ENCODE measurements around the gene CALML3. TPM values are rescaled to one million over a fixed set of nuclear protein-coding genes. Genes with fewer than 3 reads are reported as not detected.

CALML3 gene
- total RNA-seq, 2 experiments from 2014 or later, result not detected

DNA sequence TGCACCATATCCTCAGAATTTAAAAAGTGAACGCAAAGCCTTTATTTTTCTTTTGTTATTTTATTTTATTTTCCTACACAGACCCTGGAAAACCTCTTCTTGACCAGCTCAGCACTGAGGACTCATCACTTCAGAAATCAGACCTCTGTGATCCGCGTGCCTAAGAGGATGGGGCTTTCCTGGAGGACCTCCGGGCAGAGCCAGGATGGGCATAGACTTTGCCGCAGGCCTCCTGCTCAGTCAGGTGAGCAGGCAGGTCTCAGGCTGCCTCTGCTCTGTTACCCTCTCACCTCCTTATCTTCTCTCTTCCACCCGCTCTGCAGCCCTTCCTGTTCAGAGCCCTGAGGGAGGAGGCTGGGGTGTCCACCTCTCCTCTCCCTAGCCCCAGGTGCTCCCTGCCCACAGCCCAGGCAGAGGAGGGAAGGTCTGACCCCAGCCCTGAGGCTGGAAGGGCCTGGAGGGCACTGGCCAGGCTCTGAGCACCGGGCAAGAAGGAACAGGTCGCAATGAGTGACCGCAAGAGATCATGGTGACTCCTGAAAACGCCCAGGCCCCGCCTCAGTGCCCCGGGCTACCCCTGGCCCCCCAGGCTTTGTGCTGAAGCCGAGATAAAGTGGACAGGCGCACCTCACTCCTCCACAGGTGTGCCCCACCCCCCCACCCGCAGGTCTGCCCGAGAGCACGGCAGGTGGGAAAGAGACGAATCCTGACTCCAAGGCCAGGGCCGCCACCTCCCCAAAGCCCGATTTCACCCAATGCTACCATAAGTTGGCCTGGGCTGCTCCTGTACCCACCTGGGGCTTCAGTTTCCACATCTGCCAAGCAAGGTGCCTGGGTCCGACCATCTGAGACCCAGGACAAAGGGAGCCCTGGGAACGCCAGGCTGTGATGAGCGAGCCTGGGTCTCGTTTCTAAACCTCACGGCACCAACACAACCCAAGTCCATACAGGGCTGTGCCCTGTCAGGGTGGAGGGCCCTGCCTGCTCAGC lies 28.2 kb upstream of the CALML3 start:
- no peaks in the 10 kb centered on the region for H4K20me1 ChIP-seq (ENCODE audit: insufficient read depth, low read length)
- BruUV-seq (replicated peaks), result no TSS peak
- no peaks in the 10 kb centered on the region for H3K9me2 ChIP-seq (ENCODE audit: insufficient read depth, low read length)
- no peaks in the 10 kb centered on the region for H3K4me1 ChIP-seq (ENCODE audit: insufficient read depth, low read length, poor library complexity, severe bottlenecking)
- no peaks in the 10 kb centered on the region for H3K9me3 ChIP-seq (ENCODE audit: low read length)
- H3K27ac ChIP-seq (ENCODE audit: low read depth, low read length, poor library complexity, severe bottlenecking), result no peak overlapping the region
- ChIA-PET POLR2A (no interaction called here), CTCF (ENCODE audit: unreplicated experiment) (no interaction called here)
- no peaks in the 10 kb centered on the region for H3K36me3 ChIP-seq (ENCODE audit: insufficient read depth, low read length)
- no peak for DNase-seq (ENCODE audit: low spot score)
- no peak overlapping the region for H2AFZ ChIP-seq (ENCODE audit: low read length)
- H3K79me2 ChIP-seq (ENCODE audit: insufficient read depth, low read depth, low read length), result no peaks in the 10 kb centered on the region
- no peak overlapping the region for H3K4me2 ChIP-seq (ENCODE audit: low read length)
- TF ChIP-seq, protein P1, sequence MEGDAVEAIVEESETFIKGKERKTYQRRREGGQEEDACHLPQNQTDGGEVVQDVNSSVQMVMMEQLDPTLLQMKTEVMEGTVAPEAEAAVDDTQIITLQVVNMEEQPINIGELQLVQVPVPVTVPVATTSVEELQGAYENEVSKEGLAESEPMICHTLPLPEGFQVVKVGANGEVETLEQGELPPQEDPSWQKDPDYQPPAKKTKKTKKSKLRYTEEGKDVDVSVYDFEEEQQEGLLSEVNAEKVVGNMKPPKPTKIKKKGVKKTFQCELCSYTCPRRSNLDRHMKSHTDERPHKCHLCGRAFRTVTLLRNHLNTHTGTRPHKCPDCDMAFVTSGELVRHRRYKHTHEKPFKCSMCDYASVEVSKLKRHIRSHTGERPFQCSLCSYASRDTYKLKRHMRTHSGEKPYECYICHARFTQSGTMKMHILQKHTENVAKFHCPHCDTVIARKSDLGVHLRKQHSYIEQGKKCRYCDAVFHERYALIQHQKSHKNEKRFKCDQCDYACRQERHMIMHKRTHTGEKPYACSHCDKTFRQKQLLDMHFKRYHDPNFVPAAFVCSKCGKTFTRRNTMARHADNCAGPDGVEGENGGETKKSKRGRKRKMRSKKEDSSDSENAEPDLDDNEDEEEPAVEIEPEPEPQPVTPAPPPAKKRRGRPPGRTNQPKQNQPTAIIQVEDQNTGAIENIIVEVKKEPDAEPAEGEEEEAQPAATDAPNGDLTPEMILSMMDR (conservative IDR thresholded peaks at IDR 0.05; ENCODE audit: low read length), result no peak
- TF ChIP-seq EZH2phosphoT487 (IDR thresholded peaks at IDR 0.05; ENCODE audit: borderline replicate concordance, low read depth, low read length), result no peak
- intact Hi-C loops (cut with micrococcal nuclease; ENCODE audit: unreplicated experiment), result no loop called here
- no peak overlapping the region for H3K4me3 ChIP-seq (ENCODE audit: low read depth, low read length, poor library complexity, severe bottlenecking)

DNA sequence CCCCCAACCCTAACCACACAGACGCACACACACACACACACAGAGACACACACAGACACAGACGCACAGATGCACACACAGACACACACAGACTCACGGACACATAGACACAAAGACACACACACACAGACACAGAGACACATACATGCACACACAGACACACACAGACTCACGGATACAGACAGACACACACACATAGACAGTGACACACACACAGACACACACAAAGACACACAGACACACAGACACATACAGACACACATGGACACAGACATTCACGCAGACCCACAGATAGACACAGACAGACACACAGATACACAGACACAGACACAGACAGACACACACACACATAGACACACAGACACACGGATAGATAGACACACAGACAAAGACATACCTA lies 27.5 kb upstream of the CALML3 start:
- Histone ChIP-seq H3K9me3 (ENCODE audit: low read length) (no peaks in the 10 kb centered on the region), H3K4me3 (ENCODE audit: low read depth, low read length, poor library complexity, severe bottlenecking) (no peak overlapping the region), H3K27ac (ENCODE audit: low read depth, low read length, poor library complexity, severe bottlenecking) (no peak overlapping the region), H2AFZ (ENCODE audit: low read length) (no peak overlapping the region), H3K4me1 (ENCODE audit: insufficient read depth, low read length, poor library complexity, severe bottlenecking) (no peaks in the 10 kb centered on the region), H3K4me2 (ENCODE audit: low read length) (no peak overlapping the region), H4K20me1 (ENCODE audit: insufficient read depth, low read length) (no peaks in the 10 kb centered on the region), H3K36me3 (ENCODE audit: insufficient read depth, low read length) (no peaks in the 10 kb centered on the region), H3K9me2 (ENCODE audit: insufficient read depth, low read length) (no peaks in the 10 kb centered on the region), H3K79me2 (ENCODE audit: insufficient read depth, low read depth, low read length) (no peaks in the 10 kb centered on the region)
- POLR2A ChIA-PET, result no interaction called here
- intact Hi-C loops (cut with micrococcal nuclease; ENCODE audit: unreplicated experiment), result no loop called here
- no peak for TF ChIP-seq EZH2phosphoT487 (IDR thresholded peaks at IDR 0.05; ENCODE audit: borderline replicate concordance, low read depth, low read length)
- TF ChIP-seq, protein P1 (conservative IDR thresholded peaks at IDR 0.05; ENCODE audit: low read length), result no peak
- no peak for DNase-seq (ENCODE audit: low spot score)
- CTCF ChIA-PET (ENCODE audit: unreplicated experiment), result no interaction called here
- no TSS peak for BruUV-seq (replicated peaks)
